Measurements from ENCODE around the gene VSTM1.

VSTM1 gene

DNA sequence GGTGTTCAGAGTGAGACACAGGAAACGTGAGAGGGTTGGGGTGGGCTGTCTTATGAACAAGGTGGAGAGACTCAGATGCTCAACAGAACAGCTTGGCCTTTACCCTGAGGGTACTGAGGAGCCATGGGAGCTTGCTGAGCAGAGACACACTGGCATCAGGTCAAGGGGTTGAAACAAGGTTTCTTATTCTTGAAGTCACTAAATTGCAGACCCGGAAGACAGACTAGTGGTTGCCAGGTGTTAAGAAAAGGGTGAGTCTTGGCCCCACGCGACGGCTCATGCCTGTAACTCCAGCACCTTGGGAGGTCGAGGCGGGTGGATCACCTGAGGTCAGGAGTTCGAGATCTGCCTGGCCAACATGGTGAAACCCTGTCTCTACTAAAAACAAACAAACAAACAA lies 49.8 kb downstream of the VSTM1 start:
- no peak for DNase-seq (ENCODE audit: low read depth in 1 of 2, low spot score in 1 of 2)

DNA sequence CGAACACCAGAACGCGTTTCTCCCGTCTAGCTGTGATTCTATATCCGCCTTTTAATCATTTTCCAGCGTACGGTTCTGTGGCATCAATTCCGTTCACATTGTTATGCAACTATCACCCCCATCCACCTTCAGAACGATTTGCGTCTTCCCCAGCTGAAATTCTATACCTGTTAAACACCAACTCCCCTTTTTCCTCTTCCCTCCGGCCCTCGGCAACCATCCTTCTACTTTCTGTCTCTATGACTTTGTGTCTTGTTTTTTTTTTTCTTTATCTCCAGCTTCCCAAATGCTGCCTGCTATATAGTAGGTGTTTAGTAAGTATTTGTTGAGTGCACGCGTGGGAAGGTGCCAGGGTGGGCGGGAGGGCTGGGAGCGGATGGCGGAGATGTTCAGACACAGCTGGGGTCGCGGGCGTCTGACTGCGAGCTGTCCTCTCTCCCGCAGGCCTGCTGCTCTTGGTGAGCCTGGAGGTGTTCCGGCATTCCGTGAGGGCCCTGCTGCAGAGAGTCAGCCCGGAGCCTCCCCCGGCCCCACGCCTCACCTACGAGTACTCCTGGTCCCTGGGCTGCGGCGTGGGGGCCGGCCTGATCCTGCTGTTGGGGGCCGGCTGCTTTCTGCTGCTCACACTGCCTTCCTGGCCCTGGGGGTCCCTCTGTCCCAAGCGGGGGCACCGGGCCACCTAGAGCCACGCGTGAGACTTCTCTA lies 52.0 kb downstream of the VSTM1 start:
- no peak for DNase-seq (ENCODE audit: low read depth in 1 of 2, low spot score in 1 of 2)

DNA sequence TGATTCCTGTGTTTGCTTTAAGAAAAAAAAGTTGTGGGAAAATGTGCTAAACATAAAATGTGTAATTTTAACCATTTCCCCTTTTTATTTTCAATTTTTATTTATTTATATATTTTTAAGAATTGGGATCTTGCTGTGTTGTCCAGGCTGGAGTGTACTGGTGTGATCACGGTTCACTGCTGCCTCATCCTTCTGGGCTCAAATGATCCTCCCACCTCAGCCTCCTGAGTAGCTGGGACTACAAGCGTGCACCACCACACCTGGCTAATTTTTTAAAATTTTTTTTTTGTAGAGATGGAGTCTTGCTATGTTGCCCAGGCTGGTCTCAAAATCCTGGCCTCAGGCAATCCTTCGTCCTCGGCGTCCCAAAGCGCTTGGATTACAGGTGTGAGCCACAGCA lies 53.2 kb downstream of the VSTM1 start:
- no peak for DNase-seq (ENCODE audit: low read depth in 1 of 2, low spot score in 1 of 2)

DNA sequence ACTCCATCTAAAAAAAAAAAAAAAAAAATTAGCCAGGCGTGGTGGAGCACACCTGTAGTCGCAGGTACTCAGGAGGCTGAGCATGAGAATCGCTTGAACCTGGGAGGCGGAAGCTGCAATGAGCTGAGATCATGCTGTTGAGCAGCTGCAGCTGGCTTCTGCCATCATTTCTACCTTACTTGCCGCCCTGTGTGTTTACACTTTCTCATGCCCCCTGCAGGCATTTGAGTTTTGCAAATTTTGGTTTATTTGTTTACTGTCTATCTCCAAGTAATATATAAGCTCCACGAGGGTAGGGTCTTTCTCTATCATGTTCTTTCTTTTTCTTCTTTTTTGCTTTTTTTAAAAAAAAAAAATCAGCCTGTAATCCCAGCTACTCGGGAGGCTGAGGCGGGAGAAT lies 54.3 kb downstream of the VSTM1 start:
- DNase-seq (ENCODE audit: low read depth in 1 of 2, low spot score in 1 of 2) = no peak

DNA sequence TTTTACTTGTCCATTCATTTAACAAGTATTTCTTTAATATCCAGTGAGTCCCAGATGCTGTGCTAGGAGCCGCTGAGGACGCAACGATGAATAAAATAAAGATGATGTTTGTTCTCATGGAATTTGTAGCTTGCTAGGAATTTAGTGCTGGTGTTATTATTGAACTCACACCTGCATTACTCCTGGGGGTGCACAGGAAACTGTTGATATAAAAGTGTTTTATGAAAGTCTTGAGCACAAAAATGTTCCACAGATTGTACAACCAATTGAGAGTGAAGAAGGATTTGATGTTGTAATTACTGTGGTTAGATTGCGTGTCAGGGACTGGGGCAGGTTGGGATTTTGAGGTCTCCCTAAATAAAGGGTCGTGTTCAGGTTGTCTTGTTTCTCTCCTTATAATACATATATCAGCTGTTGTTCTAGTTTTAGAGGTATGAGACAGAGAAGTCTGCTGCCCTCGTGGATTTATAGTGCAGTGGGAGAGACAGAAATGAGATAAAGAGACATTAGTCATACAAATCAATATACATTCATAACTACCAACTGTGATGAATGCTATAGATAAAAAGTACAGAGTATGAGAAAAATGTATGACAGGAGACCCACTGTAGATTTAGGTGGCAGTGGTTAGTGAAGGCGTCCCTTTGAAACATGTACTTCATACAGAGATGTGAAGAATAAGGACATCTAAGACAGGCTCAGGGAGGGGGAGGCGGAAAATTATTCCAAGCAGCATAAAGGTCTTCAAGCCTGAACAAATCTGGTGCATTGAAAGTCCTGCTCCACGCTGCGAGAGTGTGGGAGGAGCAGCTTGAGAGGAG lies 61.0 kb downstream of the VSTM1 start:
- DNase-seq (ENCODE audit: low read depth in 1 of 2, low spot score in 1 of 2) = no peak

DNA sequence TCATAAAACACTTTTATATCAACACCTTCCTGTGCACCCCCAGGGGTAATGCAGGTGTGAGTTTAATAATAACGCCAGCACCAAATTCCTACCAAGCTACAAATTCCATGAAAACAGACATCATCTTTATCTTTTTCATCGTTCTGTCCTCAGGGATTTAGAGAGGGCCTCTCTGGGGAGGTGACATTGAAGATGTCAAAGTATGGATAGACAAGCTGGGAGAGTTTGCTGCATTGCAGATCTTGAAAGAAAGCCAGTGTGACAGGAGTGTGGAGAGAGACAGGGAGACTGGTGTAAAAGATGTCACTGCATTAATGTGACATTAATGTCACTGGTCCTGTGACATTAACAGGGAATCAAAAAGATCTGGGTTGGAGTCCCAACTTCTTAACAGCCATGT lies 62.2 kb downstream of the VSTM1 start:
- no peak for DNase-seq (ENCODE audit: low read depth in 1 of 2, low spot score in 1 of 2)

DNA sequence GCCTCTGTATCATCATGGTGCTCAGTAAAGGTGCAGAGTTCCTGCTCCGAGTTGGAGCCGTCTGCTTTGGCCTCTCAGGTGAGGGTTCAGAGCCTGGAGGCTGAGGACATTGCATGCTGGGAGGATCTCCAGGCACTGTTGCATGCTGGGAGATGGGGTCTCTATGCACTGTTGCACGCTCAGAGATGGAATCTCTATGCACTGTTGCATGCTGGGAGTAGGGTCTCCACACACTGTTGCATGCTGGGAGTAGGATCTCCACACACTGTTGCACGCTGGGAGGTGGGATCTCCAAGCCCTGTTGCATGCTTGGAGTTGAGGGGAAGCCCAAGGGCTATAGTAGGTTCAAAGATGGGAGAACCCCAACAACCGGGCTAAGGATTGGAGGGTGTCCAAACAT lies 64.0 kb downstream of the VSTM1 start:
- DNase-seq (ENCODE audit: low read depth in 1 of 2, low spot score in 1 of 2) = no peak

DNA sequence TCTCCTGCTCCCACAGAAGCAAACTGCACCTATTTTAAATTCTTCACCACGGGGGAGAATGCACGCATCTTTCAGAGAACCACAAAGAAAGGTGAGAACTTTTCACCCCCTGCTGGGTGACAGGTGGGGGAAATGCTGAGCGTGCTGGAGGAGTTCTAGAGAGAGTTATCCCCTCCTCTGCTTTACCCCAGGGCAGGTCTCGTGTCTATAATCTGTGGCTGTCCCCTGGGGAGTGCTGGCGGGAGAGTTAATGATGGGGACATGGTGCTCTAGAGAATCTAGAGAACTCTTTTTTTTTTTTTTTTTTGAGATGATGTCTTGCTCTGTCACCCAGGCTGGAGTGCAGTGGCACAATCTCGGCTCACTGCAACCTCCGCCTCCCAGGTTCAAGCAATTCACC lies 65.5 kb downstream of the VSTM1 start:
- DNase-seq (ENCODE audit: low read depth in 1 of 2, low spot score in 1 of 2) = no peak

DNA sequence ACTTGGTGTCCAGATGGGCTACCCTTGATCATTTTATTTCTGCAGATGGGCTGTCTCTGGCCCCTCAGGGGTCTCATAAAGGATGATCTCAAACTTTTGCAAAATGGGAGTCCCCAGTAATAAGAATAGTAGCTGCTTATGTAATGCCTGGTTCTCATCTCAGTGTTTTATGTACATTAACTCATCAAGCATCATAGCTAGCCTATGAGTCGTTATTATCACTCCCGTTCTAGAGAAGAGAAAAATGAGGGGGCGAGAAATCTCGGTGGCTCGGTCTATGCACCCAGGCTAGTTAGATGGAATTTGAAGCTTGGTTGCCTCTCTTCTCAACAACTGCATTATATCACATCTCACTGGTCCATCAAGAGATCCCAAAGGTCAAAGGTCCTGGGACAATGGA lies 68.9 kb downstream of the VSTM1 start:
- no peak for DNase-seq (ENCODE audit: low read depth in 1 of 2, low spot score in 1 of 2)

DNA sequence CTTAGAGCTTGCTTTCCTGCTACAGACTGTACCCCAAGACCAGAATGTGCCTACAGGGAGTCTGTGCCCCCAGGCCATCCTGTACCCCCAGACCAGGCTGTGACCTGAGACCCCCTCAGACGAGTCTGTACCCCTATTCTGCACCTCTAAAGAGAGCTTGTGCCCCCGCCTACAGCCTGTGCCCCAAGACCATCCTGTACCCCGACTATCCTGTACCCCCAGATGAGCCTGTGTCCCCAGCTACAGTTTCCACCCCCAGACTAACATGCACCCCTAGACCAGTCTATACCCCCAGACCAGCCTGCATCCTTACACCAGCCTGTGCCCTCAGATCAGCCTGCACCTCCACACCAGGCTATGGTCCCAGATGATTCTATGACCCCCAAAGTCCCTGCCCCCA lies 70.2 kb downstream of the VSTM1 start:
- DNase-seq (ENCODE audit: low read depth in 1 of 2, low spot score in 1 of 2) = no peak

DNA sequence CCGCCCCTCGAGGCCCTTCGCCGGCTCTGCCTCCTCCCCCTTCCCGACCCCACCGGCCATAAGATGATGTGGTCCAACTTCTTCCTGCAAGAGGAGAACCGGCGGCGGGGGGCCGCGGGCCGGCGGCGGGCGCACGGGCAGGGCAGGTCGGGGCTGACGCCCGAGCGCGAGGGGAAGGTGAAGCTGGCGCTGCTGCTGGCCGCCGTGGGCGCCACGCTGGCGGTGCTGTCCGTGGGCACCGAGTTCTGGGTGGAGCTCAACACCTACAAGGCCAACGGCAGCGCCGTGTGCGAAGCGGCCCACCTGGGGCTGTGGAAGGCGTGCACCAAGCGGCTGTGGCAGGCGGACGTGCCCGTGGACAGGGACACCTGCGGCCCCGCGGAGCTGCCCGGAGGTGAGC lies 70.9 kb downstream of the VSTM1 start:
- DNase-seq (ENCODE audit: low read depth in 1 of 2, low spot score in 1 of 2) = no peak

DNA sequence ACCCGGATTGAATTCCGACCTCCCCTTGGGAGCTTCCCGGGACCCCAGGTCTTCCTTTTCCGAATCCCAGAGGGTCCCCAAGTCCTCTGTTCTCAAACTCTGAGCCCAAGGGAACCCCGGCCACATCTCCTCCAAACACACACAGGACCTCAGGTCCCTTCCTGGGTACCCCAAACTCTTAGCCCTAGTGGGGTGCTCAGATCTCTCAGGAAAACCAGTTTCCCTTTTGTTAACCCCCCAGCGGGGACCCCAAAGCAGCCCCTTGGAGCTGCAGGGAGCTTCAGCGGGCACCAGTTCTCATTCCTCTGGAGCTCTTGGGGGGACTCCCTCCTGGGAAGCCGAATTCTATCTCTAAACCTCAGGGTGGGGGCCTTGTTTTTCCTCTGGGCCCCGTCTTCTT lies 71.5 kb downstream of the VSTM1 start:
- DNase-seq (ENCODE audit: low read depth in 1 of 2, low spot score in 1 of 2) = no peak

DNA sequence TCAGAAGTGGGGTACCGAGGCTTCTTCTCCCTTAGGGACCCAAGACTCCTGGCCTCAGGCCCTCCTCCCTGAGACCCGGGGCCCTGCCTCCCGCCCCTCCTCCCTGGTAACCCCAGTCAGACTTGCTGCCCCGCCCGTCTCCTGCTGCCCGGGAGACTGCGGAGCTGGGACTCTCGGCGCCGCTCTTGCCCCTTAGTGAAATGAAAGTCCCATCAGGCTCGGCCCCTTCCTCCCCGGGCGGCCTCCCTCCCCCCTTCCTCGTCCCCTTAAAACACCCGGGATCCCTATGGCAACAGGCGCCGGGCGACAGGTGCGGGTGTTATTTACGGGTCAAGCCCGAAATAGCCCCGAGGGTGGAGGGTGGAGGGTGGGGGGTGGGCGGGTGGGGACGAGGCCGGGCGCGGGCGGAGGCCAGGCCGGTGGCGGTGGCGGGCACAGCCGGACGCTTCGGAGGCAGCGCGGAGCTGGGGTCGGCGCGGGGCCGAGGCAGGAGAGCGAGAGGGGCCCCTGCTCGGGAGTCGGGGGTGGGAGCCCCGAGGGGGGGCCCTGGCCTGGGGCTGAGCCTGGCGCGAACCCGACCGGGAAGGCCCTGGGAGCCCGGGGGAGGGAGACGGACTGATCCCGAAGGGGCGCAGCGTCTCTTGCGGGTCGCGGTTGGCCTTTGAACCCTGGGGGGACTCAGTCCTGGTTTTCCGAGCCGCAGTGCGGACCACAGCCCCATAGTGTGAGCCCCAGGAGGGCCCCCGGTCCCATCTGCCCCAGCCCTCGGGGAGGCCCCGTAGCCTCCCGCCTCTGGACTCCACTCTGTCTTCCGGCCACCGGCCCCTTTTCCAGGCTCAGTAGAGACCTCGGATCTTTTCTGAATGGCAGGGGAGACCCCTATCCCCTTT lies 72.2 kb downstream of the VSTM1 start, which contains the start of gene CACNG6:
Gene CACNG6 (plus strand): TSS at position 414 of the 890 bp plus-strand sequence. CDS start 1,241 bp downstream, outside the sequence.
- DNase-seq (ENCODE audit: low read depth in 1 of 2, low spot score in 1 of 2) = no peak

All from stimulated activated CD4-positive, alpha-beta T cell treated with anti-CD3 and anti-CD28 coated beads, Interleukin-15, amount 100 ng/mL, for 1 hour (primary cell).